Trophoblast cell (in vitro differentiated cells and primary cell): ENCODE results near the gene RRP8.

Source experiments
- DNase-seq, 2 donors: peaks; one replicate each; pipeline ENCODE4 v3.0.0-alpha.2; 2016
- H2AFZ ChIP-seq: 2 replicates; pipeline ENCODE4 v1.6.1; 2013; ENCODE audit warnings: low read length, moderate library complexity, mild to moderate bottlenecking; ENCODE audit not compliant: insufficient read depth, poor library complexity
- H2AK5ac ChIP-seq: 2 replicates; pipeline ENCODE4 v1.6.1; 2013; ENCODE audit warnings: mild to moderate bottlenecking, low read length
- H2BK120ac ChIP-seq: 2 replicates; pipeline ENCODE4 v1.6.1; 2013; ENCODE audit warnings: low read length, mild to moderate bottlenecking, moderate library complexity; ENCODE audit not compliant: insufficient read depth, poor library complexity
- H2BK12ac ChIP-seq: 2 replicates; pipeline ENCODE4 v1.6.1; 2013; ENCODE audit warnings: mild to moderate bottlenecking, low read length, moderate library complexity
- H2BK5ac ChIP-seq: 2 replicates; pipeline ENCODE4 v1.6.1; 2013; ENCODE audit warnings: low read length, low read depth, moderate library complexity, mild to moderate bottlenecking; ENCODE audit not compliant: poor library complexity
- H3K14ac ChIP-seq: 2 replicates; pipeline ENCODE4 v1.6.1; 2013; ENCODE audit warnings: mild to moderate bottlenecking, low read length
- H3K18ac ChIP-seq: 2 replicates; pipeline ENCODE4 v1.6.1; 2013; ENCODE audit warnings: mild to moderate bottlenecking, low read length
- H3K23ac ChIP-seq: 2 replicates; pipeline ENCODE4 v1.6.1; 2013; ENCODE audit warnings: low read length
- H3K27ac ChIP-seq: 2 replicates; pipeline ENCODE4 v1.5.1; 2013; ENCODE audit warnings: low read depth, mild to moderate bottlenecking, inconsistent platforms, low read length, moderate library complexity
- H3K27me3 ChIP-seq: 2 replicates; pipeline ENCODE4 v1.6.1; 2013; ENCODE audit warnings: inconsistent platforms, mild to moderate bottlenecking, low read length, moderate library complexity; ENCODE audit not compliant: insufficient read depth
- H3K36me3 ChIP-seq, 2 experiments: 1 replicate in 1 of 2; 2 replicates in 1 of 2; pipeline ENCODE4 v1.6.1; 2013; ENCODE audit warnings: low read length in 2 of 2, mild to moderate bottlenecking in 2 of 2, moderate library complexity in 1 of 2; ENCODE audit not compliant: insufficient read depth in 2 of 2, control insufficient read depth in 1 of 2
- H3K4ac ChIP-seq: 2 replicates; pipeline ENCODE4 v1.6.1; 2013; ENCODE audit warnings: low read depth, mild to moderate bottlenecking, low read length, moderate library complexity
- H3K4me1 ChIP-seq, 2 experiments: 1 replicate in 1 of 2; 2 replicates in 1 of 2; pipeline ENCODE4 v1.6.1; 2013; ENCODE audit warnings: low read length in 2 of 2, mild to moderate bottlenecking in 2 of 2, moderate library complexity in 1 of 2; ENCODE audit not compliant: insufficient read depth in 2 of 2, control insufficient read depth in 1 of 2
- H3K4me2 ChIP-seq: 2 replicates; pipeline ENCODE4 v1.6.1; 2013; ENCODE audit warnings: inconsistent platforms, mild to moderate bottlenecking, low read length, moderate library complexity
- H3K4me3 ChIP-seq: 2 replicates; pipeline ENCODE4 v1.5.1; 2013; ENCODE audit warnings: mild to moderate bottlenecking, low read depth, low read length, inconsistent platforms
- H3K79me1 ChIP-seq: one replicate; pipeline ENCODE4 v1.6.1; 2013; ENCODE audit warnings: low read length
- H3K79me2 ChIP-seq: 2 replicates; pipeline ENCODE4 v1.6.1; 2013; ENCODE audit warnings: low read length, mild to moderate bottlenecking; ENCODE audit not compliant: control insufficient read depth, insufficient read depth, poor library complexity
- H3K9ac ChIP-seq: 2 replicates; pipeline ENCODE4 v1.6.1; 2013; ENCODE audit warnings: mild to moderate bottlenecking, low read length
- H3K9me3 ChIP-seq: 2 replicates; pipeline ENCODE4 v1.6.1; 2013; ENCODE audit warnings: low read depth, mild to moderate bottlenecking, control low read depth, inconsistent platforms, low read length; ENCODE audit not compliant: insufficient read depth
- H4K12ac ChIP-seq: 2 replicates; pipeline ENCODE4 v1.6.1; 2013; ENCODE audit warnings: low read depth, mild to moderate bottlenecking, low read length, moderate library complexity
- H4K8ac ChIP-seq: 2 replicates; pipeline ENCODE4 v1.6.1; 2013; ENCODE audit warnings: low read depth, mild to moderate bottlenecking, low read length, moderate library complexity
- H4K91ac ChIP-seq: one replicate; pipeline ENCODE4 v1.6.1; 2013; ENCODE audit warnings: low read depth, mild to moderate bottlenecking, low read length, moderate library complexity
- WGBS: extraction: QIAGEN DNeasy Blood & Tissue Kit; methylation state at CpG from one replicate; pipeline ENCODE4 v1.1.7; 2013; ENCODE audit warnings: missing lambda C conversion rate; ENCODE audit not compliant: insufficient read length, insufficient coverage; ENCODE audit errors: extremely low coverage; 5-methylcytosine and 5-hydroxymethylcytosine counted together

RRP8 gene

DNA sequence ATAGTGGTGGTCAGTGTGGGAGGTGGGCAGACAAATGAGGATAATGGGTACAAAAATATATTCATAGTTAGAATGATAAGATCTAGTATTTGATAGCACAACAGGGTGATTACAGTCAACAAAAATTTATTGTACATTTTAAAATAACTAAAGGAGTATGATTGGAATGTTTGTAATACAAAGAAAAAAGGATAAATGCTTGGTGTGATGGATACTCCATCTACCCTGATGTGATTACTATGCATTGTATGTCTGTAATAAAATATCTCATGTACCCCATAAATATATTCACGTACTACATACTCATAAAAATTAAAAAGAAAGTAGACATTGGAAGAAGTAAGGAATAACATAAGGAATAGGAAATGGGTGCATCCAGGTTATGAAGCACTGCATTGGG, 15.4 kb downstream of the RRP8 start:
- no peak overlapping the region for H2BK120ac ChIP-seq
- H2AFZ ChIP-seq = no peak overlapping the region
- no peak overlapping the region for H4K8ac ChIP-seq
- no peaks in the 10 kb centered on the region for H3K4me1 ChIP-seq
- H3K27me3 ChIP-seq = no peaks in the 10 kb centered on the region
- H3K36me3 ChIP-seq = no peaks in the 10 kb centered on the region
- no peak for DNase-seq
- no peak overlapping the region for H4K91ac ChIP-seq
- no peak overlapping the region for H2AK5ac ChIP-seq
- no peak overlapping the region for H3K14ac ChIP-seq
- peaks cover 2% of the 10 kb centered on the region for H3K79me2 ChIP-seq
- H3K23ac ChIP-seq = no peak overlapping the region
- H3K9ac ChIP-seq = no peak overlapping the region
- WGBS = no CpG with 5 or more reads among the region's 1 CpG
- H2BK12ac ChIP-seq = no peak overlapping the region
- no peaks in the 10 kb centered on the region for H3K9me3 ChIP-seq
- no peak overlapping the region for H3K4me2 ChIP-seq
- no peak overlapping the region for H4K12ac ChIP-seq
- H2BK5ac ChIP-seq = no peak overlapping the region
- H3K18ac ChIP-seq = no peak overlapping the region
- no peak overlapping the region for H3K27ac ChIP-seq
- no peak overlapping the region for H3K4me3 ChIP-seq
- no peaks in the 10 kb centered on the region for H3K79me1 ChIP-seq
- H3K4ac ChIP-seq = no peak overlapping the region

DNA sequence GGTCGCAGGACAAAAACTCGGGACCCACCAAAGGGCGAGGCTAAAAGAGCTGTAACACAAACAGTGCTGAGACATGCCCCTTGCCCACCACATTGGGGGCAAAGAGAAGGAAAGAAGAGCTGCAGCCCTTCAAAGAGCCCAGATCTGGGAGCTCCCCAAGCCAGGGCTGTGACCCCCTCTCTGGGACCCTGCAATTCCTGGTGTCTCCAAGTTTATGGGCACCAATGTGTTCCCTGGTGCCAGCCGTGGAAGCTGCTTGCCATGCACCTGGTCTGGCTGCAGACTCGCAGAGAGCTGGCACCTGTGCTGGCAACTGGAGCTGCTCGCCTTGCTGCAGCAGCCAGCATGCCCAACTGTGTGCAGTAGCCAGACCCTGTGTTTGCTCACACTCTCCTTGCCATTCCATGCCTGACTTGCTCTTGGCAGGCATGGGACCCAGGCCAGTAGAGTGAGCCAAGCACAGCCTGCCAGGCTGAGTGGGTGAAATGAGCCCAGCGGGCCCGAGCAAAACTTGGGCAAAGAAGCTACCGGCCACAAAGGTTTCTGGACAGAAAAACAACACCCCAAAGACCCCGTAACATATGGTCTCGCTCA, 16.0 kb downstream of the RRP8 start:
- no peak overlapping the region for H3K18ac ChIP-seq
- H4K8ac ChIP-seq = no peak overlapping the region
- no peaks in the 10 kb centered on the region for H3K36me3 ChIP-seq
- H2BK12ac ChIP-seq = no peak overlapping the region
- H3K27ac ChIP-seq = no peak overlapping the region
- no CpG with 5 or more reads among the region's 11 CpGs for WGBS
- no peak overlapping the region for H3K14ac ChIP-seq
- H3K79me2 ChIP-seq = peaks cover 2% of the 10 kb centered on the region
- no peaks in the 10 kb centered on the region for H3K79me1 ChIP-seq
- no peak overlapping the region for H2AK5ac ChIP-seq
- H3K9ac ChIP-seq = no peak overlapping the region
- no peak overlapping the region for H4K12ac ChIP-seq
- H2BK5ac ChIP-seq = no peak overlapping the region
- H3K9me3 ChIP-seq = no peaks in the 10 kb centered on the region
- no peak overlapping the region for H3K4me2 ChIP-seq
- no peak overlapping the region for H3K4me3 ChIP-seq
- H3K4ac ChIP-seq = no peak overlapping the region
- no peak overlapping the region for H2BK120ac ChIP-seq
- no peak for DNase-seq
- no peaks in the 10 kb centered on the region for H3K4me1 ChIP-seq
- H2AFZ ChIP-seq = no peak overlapping the region
- no peak overlapping the region for H3K23ac ChIP-seq
- H4K91ac ChIP-seq = no peak overlapping the region
- H3K27me3 ChIP-seq = no peaks in the 10 kb centered on the region

DNA sequence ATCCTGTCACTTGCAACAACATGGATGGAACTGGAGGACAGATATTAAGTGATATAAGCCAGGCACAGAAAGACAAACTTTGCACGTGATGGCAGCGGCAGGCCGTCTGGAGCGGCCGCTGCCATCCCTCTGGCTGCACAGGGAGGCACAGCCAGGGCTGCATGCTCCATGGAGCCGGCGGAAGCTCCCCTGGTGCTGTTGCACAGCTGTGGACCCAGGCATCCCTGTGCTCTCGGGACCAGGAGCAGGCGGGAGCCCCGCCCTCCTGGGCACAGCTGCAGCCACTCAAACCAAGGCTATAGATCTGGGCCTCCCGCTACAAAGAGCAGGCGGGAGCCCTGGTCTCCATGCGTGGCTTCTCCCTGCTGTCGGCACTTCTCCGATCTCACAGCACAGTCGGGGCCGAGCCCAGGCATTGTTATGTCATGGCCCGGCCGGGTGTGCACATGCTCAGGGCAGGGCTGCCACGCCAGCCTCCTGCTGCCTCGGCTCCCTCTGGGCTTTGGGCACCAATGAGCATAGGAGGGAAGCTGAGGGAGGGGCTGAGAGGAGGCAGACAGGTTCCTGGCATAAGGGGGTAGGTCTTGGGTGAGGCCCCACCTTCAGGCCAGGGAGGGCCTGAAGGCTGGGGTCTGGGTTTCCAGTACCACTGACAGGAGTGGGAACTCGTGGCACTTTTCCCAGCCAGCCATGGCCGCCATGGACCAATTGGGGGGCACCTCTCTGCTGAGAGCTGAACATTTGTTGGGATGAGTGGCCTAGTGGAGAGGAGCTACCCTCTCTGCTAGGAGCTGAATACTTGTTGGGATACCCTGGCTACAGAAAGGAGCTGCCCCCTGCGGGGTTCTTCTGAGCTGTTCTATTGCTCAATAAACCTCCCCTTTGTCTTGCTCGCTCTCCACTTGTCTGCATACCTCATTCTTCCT, 16.7 kb downstream of the RRP8 start:
- Histone ChIP-seq H3K4me3 (no peak overlapping the region), H3K27me3 (no peaks in the 10 kb centered on the region), H3K4me2 (no peak overlapping the region), H4K8ac (no peak overlapping the region), H3K4ac (no peak overlapping the region), H2BK120ac (no peak overlapping the region), H2BK12ac (no peak overlapping the region), H3K79me2 (peaks cover 2% of the 10 kb centered on the region), H3K23ac (no peak overlapping the region), H4K91ac (no peak overlapping the region), H3K14ac (no peak overlapping the region), H4K12ac (no peak overlapping the region), H3K27ac (no peak overlapping the region), H3K36me3 (no peaks in the 10 kb centered on the region), H3K18ac (no peak overlapping the region), H3K9me3 (no peaks in the 10 kb centered on the region), H2AK5ac (no peak overlapping the region), H3K4me1 (no peaks in the 10 kb centered on the region), H2AFZ (no peak overlapping the region), H3K79me1 (no peaks in the 10 kb centered on the region), H2BK5ac (no peak overlapping the region), H3K9ac (no peak overlapping the region)
- no CpG with 5 or more reads among the region's 25 CpGs for WGBS
- no peak for DNase-seq

DNA sequence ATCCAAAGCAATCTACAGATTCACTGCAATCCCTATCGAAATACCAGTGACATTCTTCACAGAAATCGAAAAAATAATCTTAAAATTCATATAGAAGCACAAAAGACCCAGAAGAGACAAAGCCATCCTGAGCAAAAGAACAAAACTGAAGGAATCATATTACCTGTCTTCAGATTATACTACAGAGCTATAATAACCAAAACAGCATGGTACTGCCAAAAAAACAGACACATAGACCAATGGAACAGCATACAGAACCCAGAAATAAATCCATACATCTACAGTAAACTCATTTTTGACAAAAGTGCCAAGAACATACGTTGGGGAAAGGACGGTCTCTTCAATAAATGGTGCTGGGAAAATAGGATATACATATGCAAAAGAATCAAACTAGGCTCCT, 18.9 kb downstream of the RRP8 start:
- H3K79me1 ChIP-seq = no peaks in the 10 kb centered on the region
- H3K9ac ChIP-seq = no peak overlapping the region
- H3K27me3 ChIP-seq = no peaks in the 10 kb centered on the region
- no peak for DNase-seq
- no peak overlapping the region for H3K4me2 ChIP-seq
- no peak overlapping the region for H3K23ac ChIP-seq
- H2AFZ ChIP-seq = no peak overlapping the region
- H3K9me3 ChIP-seq = no peaks in the 10 kb centered on the region
- H3K36me3 ChIP-seq = peaks cover 0 to 2% of the 10 kb centered on the region in 2 experiments
- no peak overlapping the region for H2BK5ac ChIP-seq
- H3K4ac ChIP-seq = no peak overlapping the region
- H4K91ac ChIP-seq = no peak overlapping the region
- H3K14ac ChIP-seq = no peak overlapping the region
- no peak overlapping the region for H2BK12ac ChIP-seq
- peaks cover 2% of the 10 kb centered on the region for H3K79me2 ChIP-seq
- H2BK120ac ChIP-seq = no peak overlapping the region
- no peak overlapping the region for H3K27ac ChIP-seq
- H4K12ac ChIP-seq = no peak overlapping the region
- no peak overlapping the region for H3K4me3 ChIP-seq
- no peak overlapping the region for H2AK5ac ChIP-seq
- no peaks in the 10 kb centered on the region for H3K4me1 ChIP-seq
- WGBS = no CpG with 5 or more reads among the region's 4 CpGs
- H4K8ac ChIP-seq = no peak overlapping the region
- H3K18ac ChIP-seq = no peak overlapping the region
